ENCODE measurements around the gene CHTF18.
"Not testable (repeated sequence)": the region's sequence is repeated elsewhere in the genome, so short reads cannot be mapped to it uniquely, and the experiment has no call there.

The CHTF18 gene

DNA sequence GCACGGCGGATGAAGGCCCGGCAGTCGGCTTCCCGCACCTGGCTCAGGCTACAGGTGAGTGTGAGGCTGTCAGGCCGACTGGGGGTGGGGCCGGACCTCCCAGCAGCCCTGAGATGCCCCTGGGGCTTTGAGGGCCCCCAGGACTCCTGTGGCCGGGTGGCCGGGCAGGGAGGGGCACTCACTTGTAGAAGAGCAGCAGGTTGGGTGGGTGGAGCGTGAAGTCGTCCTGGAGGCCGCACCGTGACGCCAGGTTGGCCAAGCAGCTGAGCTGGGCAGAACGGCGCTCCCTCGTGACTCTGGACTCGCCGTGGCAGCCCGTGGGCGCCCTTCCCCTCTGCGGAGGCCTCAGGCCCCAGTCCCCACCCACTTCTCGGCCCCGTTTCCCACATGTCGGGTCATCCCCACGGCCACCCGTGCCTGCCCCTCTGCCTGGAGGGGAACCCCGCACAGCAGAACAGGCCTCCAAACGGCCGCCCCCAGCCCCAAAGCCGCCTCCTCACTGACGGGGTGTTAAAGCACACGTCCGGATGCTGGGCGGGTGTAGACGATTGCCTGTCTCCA is 13.1 kb upstream of the CHTF18 start:
- no peak for DNase-seq (ENCODE audit: low read depth in 4 of 4, low spot score in 1 of 4)

DNA sequence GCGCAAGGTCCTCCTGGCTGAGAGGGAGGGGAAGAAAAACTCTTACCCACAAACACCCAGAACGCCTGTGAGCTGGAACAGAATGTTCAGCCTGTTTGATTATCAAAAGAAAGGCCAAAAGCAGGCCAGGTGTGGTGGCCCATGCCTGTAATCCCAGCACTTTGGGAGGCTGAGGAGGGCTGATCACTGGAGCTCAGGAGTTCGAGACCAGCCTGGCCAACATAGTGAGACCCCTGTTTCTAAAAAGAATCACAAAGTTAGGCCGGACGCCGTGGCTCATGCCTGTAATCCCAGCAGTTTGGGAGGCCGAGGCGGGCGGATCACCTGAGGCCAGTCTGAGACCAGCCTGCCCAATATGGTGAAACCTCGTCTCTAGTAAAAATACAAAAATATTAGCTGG is 12.1 kb upstream of the CHTF18 start:
- DNase-seq (ENCODE audit: low read depth in 4 of 4, low spot score in 1 of 4) = not testable (repeated sequence)

DNA sequence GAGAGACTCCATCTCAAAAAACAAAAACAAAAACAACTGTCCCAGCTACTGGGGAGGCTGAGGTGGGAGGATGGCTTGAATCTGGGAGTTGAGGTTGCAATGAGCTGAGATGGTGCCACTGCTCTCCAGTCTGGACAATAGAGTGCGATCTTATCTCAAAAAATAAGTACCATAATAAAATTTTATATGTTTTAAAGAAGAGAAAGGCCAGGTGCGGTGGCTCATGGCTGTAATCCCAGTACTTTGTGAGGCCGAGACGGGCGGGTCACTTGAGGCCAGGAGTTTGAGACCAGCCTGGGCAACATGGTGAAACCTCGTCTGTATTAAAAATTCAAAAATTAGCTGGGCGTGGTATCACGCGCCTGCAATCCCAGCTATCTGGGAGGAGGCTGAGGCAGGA is 11.6 kb upstream of the CHTF18 start:
- no peak for DNase-seq (ENCODE audit: low read depth in 4 of 4, low spot score in 1 of 4)

DNA sequence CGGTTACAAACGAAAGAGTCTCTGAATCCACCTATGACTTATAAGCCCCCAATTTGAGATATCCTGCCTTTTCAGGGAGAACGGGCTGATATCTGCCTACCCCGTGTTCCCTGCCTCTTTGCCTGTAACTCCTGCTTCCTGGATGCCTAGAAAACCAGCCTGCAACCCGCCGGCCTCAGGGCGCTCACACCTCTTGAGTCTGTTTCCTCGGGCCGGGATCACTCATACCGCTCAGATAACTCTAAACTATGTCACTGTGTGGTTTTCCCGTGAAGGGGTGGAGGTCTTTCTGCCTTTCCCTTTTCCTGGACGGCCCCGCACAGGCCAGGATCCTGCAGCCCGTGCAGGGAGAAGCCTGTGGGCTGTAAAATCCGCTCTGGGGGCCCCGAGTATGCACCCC is 10.6 kb upstream of the CHTF18 start:
- DNase-seq (ENCODE audit: low read depth in 4 of 4, low spot score in 1 of 4) = no peak

DNA sequence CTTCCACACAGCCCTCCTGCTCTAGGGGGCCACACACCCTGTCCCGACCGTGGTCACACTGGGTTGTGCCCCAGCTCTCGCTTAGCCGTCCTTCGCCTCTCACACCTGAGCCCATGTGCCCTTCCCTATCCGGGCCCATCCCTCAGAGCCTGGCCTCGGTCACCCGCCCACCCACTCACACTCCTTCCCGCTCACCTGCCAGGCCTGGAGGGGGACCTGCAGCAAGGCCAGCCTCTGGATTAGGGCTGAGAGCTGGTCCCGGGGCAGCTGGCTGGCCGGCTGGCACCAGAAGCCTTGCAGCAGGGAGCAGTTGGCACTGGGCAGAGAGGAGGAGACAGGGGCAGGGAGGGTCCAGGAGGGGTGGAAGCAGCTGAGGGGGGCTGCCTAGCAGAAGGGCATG is 10.0 kb upstream of the CHTF18 start:
- DNase-seq (ENCODE audit: low read depth in 4 of 4, low spot score in 1 of 4) = no peak

DNA sequence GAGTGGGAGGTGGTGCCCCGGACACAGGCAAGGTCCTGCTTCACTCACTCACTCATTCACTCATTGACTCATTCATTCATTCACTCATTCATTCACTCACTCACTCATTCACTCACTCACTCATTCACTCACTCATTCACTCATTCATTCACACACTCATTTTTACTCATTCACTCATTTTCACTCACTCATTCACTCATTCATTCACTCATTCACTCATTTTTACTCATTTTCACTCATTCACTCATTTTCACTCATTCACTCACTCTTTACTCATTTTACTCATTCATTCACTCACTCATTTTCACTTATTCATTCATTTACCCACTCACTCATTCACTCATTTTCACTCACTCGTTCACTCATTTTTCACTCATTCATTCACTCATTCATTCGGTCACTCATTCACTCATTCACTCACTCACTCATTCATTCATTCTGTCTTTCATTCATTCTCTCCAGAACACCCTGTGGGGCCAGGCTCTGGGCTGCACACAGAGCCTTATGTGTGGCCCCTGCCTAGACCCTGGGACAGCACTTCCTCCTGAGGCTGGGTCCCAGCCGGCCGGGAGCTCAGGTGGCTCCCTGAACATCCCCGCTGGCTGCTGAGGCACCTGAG is 9.4 kb upstream of the CHTF18 start:
- DNase-seq (ENCODE audit: low read depth in 4 of 4, low spot score in 1 of 4) = no peak

DNA sequence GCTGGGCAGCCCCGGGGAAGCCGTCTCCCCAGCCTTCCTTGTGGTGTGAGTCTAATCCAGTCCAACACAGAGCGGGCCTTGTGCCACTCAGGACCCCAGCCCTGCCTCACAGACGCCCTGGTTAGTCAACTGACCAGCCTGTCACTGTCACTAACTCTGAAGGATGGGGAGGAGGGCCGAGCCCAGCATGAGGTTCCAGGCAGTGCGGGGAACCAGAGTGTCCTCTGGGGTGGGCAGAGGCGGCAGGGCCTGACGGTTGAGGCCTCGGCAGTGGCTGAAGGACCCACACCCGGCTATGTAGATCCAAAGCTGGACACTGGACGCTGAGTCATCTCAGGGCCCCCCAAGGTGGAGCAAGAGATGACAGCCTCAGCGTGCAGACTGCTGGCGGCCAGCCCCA is 8.9 kb upstream of the CHTF18 start:
- DNase-seq (ENCODE audit: low read depth in 4 of 4, low spot score in 1 of 4) = no peak

DNA sequence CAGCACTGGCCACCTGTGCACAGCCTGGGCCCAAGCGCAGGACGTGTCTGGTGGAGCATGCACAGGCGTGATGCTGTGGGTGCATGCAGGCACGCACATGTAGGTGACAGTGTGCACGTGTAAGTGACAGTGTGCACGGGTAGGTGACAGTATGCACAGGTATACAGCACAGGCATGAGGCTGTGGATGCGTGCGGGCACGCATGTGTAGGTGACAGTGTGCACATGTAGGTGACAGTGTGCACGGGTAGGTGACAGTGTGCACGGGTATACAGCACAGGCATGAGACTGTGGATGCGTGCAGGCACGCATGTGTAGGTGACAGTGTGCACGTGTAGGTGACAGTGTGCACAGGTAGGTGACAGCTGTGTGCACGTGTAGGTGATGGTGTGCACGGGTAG is 8.1 kb upstream of the CHTF18 start:
- no peak for DNase-seq (ENCODE audit: low read depth in 4 of 4, low spot score in 1 of 4)

DNA sequence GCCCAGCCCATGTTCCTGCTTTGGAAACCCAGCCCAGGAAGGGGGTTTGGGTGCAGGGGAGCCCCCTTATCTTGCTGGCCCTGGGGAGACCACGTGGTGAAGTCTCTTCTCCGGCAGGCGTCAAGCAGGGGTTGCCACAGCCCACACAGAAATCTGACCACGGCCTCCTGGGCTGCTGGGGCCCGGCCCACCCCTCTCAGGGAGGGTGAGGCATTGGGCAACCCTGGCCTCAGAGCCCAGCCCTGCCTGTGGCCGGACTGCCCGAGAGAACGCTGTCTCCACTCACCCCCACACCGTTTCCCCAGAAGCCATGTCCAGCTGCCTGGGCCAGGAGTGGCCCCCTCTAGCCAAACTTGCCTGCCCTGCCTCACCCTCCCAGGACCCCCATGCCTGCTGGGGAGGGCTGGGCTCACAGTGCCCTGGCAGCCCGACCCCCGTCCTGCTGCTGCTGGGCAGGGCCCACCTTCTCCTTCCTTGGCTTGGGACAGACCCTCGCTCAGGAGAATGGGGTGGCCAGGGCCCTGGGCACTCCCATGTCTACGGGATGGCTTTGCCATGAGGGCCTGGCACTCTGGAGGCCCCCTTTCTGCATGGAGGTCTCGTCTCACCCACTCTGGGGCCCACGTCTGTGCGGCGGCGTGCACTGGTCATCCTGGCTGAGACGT is 6.9 kb upstream of the CHTF18 start:
- DNase-seq (ENCODE audit: low read depth in 4 of 4, low spot score in 1 of 4) = no peak

DNA sequence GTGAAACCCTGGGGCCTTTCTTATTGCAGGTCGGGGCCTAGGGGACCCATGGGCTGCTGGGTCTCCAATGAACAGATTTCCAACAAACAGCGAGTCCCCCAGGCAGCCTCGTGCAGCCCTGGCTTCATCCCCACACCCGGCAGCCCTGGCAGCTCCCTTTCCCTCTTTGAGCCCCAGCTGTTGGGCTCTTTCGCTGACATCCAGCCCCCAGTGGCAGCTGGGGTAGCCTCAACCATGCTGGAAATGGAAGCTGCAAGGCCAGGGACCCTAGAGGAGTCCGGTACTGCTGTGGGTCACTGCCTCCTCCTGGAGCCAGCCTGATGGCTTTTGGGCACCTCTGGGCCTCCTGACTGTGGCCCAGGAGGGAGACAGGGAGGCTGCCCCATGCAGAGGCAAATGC is 6.2 kb upstream of the CHTF18 start:
- no peak for DNase-seq (ENCODE audit: low read depth in 4 of 4, low spot score in 1 of 4)

DNA sequence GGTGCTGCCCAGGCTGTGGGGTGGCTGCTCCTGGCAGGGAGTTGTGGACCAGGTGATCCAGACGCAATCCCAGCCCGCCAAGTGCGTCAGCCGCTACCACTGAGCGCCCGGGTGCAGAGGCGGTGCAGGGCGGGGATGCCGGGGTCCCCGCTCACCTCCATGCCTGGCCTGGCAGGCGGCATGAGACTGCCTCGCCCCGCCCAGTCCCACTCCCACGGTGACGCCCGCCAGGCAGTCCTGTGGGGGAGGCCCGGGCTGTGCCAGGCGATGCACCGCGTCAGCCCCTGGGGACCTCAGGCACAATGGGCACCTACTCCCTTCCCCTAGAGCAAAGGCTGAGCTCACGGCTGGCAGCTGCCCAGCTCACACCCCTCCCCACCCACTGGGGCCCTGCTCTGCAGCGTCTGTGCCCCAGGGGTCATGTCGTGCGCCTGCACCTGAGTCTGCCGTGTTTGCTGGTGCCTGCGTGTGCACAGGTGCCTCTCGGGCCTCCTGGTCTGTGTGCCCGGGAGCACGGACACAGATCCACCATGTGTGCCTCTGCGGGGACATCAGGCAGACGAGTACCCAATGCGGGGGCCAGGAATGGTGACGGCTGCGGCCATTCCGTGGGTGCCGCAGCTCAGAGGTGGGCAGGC is 5.5 kb upstream of the CHTF18 start:
- no peak for DNase-seq (ENCODE audit: low read depth in 4 of 4, low spot score in 1 of 4)

DNA sequence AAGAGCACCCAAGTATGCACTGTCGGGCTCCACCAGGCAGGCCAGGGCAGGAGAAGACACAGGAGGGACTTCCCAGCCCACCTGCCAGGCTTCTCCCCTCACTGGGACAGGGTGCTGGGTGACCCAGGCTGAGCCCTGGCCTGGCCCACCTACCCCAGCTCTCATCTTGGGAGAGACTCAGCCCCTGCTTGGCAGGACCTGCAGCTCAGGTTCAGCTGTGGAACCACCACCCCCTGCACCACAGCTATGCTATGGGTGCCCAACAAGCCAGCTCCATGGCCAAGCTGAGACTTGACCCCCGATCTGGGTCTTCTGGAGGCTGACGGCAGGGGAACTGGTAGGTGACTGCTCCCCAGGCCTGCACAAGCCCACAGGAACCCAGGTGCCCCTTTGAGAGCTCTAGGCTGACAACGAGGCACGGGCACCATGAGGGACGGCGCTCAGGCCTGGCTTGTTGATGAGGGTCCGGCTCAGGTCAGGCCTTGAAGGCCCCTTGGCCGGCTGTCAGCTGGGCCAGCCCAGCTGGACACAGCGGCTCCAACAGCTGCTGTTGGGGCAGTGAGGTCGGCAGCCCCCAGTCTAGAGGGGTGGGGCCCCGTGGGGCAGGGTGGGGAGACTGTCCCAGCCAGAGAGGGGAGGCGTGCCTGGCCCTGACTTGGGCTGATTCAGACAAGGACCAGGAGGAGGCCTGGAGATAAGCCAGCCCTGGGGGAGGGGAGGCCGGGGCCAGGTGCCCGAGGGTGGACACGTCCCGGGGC is 4.8 kb upstream of the CHTF18 start:
- DNase-seq (ENCODE audit: low read depth in 4 of 4, low spot score in 1 of 4) = no peak

DNA sequence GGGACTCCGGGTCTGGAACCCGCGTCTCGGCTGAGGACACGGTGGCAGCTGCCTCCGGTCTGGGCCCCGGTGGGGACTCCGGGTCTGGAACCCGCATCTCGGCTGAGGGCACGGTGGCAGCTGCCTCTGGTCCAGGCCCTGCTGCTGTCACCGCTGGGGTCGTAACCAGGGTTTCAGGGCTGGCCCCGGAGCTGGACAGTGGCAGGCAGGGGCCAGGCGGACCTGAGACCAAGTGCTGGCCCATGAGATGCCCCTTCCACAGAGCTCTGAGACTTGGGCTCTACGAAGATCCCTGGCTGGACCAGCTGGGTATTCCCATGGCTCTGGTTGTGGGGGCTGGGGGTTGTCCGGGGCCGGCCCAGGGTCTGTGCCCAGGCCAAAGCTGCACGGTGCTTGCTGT is 4.0 kb upstream of the CHTF18 start:
- DNase-seq (ENCODE audit: low read depth in 4 of 4, low spot score in 1 of 4) = no peak

DNA sequence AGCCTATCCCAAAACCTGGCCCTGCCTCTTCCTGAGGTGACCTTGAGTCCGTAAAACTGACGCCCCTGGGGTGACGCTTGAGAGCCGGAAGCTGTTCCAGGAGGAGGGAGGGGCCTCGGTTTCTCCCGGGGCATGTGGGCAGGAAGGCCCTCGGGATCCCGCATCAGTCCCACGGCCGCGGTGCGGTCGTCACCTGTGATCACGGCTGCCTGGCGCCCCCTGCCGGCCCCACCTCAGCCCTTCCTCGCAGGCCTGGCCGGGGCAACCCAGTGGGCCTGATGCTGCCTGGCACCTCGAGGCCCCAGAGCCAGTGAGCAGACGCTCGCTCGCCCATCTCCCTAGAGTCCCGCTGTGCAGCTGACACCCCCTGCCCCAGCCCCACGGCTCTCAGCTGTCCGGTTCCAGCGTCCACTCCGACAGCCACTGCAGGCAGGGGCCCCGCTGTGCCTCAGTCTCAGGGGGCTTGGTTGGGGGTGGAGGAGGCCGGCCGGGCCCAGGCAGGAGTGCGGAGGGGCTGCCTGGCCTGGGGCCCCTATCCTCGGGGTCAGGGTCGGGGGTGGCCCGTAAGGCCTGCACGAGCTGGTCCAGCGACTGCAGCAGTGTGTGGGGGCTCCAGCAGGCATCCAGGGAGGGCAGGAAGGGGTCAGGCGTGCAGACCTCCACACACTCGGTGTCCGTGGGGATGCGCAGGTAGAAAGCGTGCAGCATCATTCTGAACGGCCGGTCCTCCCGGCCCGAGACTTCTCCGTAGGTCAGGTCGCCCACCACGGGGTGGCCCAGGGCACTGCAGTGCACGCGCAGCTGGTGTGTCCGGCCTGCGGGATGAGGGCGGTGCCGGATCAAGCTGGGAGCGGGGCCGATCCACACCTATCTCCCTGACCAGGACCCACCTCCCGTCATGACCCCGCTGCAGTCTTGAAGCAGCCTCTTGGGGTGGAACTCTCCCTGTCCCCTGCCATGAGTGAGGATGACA is 2.6 kb upstream of the CHTF18 start:
- DNase-seq (ENCODE audit: low read depth in 4 of 4, low spot score in 1 of 4) = peak; percentile 57 to 70 (median 68)

DNA sequence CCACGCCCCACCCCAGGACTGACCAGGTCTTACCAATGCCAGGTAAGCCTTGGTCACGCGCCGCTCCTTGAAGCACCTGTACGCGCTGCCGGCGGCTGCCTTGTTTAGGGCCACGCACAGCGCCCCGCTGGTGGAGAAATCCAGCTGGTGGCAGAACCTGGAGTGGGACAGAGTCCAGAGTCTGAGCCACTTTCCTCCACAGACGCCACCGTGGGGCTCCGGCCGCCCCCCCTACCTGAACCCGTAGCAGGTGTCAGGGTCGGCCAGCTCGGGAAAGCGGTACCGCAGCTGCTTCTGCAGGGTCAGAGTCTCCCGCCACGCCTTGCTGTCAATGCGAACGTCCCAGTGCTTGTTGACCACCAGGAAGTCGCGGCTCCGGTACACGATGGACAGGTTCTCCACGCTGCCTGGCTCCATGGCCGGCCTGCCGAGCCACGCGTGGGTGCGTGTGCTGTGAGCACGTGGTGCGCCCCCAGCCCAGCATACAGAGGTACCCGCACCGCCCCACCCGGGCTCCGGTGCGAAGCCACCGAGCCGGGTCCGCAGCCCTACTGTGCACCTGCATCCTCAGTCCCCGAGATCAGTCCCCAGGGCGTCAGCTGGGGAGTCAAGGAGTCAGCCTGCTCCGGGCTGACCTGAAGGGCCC is 976 bp upstream of the CHTF18 start:
- DNase-seq (ENCODE audit: low read depth in 4 of 4, low spot score in 1 of 4) = no peak

DNA sequence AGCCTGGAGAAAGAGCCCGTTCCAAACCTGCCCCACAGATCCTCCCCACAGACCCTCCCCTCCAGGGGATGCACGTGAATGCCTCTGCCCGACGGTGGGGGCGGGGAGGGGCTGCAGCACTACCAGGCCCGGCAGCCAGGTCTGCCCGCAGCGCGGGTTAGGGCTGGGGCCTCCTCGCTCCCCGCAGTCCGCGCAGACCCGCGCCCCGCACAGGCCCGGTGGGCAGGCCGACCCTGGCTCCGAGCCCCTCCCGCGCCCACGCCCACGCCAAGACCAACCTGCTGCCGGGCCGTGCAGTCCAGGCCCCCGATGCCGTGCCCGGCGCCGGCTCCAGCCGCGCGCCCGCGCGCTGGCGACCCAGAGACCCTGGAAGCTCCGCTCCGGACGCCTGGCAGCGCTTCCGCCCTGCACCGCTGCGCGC is 432 bp upstream of the CHTF18 start, which contains the start of gene RPUSD1:
TSS of gene RPUSD1 (minus strand) at position 404 of the 421 bp plus-strand sequence. CDS start 644 bp downstream, outside the sequence.
- DNase-seq (ENCODE audit: low read depth in 4 of 4, low spot score in 1 of 4) = no peak

DNA sequence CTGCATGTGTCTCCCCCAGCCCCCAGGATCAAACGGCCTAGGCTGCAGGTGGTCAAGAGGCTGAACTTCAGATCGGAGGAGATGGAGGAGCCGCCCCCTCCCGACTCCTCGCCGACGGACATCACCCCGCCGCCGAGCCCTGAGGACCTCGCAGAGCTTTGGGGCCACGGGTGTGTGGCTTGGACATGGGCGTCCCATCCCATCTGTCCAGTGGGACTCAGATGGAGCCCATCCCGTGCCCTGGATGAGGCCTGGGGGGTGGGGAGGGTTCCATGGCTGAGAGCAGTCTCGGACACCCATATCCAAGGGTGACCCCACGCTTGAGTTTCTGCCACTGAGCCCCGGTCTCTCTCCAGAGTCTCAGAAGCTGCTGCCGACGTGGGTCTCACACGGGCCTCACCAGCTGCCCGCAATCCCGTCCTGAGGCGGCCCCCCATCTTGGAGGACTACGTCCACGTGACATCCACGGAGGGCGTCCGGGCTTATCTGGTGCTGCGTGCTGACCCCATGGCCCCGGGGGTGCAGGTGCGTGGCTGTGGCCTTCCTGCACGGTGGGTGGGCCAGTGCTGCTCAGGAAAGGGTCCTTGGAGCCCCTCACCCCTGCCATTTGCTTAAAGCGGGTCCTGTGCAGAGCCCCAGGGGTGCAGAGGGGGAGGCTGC is 901 bp downstream of the CHTF18 start:
- no peak for DNase-seq (ENCODE audit: low read depth in 4 of 4, low spot score in 1 of 4)

DNA sequence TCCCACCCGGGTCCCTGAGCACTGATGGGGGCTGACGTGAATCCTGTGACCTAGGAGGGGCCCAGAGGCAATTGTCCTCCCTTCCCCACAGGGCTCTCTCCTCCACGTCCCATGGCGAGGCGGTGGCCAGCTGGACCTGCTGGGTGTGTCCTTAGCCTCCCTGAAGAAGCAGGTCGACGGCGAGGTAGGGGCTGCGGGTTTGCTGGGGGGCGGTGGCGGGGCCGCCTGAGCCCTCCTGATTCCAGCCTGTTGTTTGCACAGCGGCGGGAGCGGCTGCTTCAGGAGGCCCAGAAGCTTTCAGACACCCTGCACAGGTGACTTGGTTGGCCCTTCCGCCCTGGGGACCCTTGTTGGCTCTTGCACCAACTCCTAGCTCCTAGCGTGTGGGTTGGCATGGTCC is 1.7 kb downstream of the CHTF18 start:
- no peak for DNase-seq (ENCODE audit: low read depth in 4 of 4, low spot score in 1 of 4)

DNA sequence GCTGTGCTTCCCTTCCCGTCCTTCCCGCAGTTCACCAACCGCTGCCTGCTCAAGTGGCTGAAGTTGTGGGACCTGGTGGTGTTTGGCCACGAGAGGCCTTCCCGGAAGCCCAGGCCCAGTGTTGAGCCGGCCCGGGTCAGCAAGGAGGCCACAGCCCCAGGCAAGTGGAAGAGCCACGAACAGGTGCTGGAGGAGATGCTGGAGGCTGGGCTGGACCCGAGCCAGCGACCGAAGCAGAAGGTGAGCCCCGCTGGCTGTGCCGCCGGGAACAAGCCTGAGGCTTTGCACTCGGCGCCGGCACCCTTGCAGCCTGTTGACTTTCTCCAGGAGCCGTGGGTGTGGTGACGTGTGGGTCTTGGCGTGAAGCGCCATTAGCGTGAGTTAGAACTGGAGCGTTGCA is 2.7 kb downstream of the CHTF18 start:
- DNase-seq (ENCODE audit: low read depth in 4 of 4, low spot score in 1 of 4) = no peak

Data from stimulated activated CD4-positive, alpha-beta T cell treated with anti-CD3 and anti-CD28 coated beads, Interleukin-1b, Interleukin-23, amount 100 ng/mL, for 24 hours (primary cell).